GM12878 (cell line): Measurements from ENCODE around the gene EFCC1.

Experiments used
- BHLHE40 ChIP-seq, 2 experiments: fragments of 450-650 bp in 1 of 2; IDR thresholded peaks; 2 replicates each; pipeline ENCODE4 v1.6.1; 2011 to 2017; ENCODE audit warnings: low read depth in 2 of 2, borderline replicate concordance in 1 of 2, improper control_type of control experiment in 1 of 2, low read length in 1 of 2, mild to moderate bottlenecking in 1 of 2
- NFYB ChIP-seq: IDR thresholded peaks from 2 replicates; pipeline ENCODE4 v1.6.1; 2011; ENCODE audit warnings: low read depth, mild to moderate bottlenecking, low read length, improper control_type of control experiment, moderate library complexity; ENCODE audit not compliant: insufficient read depth
- POLR2AphosphoS5 ChIP-seq: IDR thresholded peaks from 2 replicates; pipeline ENCODE4 v1.6.1; 2011; ENCODE audit warnings: mild to moderate bottlenecking, low read length, inconsistent platforms
- RAD21 ChIP-seq: IDR thresholded peaks from 2 replicates; pipeline ENCODE4 v1.6.1; 2011; ENCODE audit warnings: mild to moderate bottlenecking, low read depth, low read length, moderate library complexity; ENCODE audit not compliant: insufficient read depth
- TF ChIP-seq, protein P1 (sequence below), 3 experiments: IDR thresholded peaks in 2 of 3; conservative IDR thresholded peaks in 1 of 3; 2 replicates each; pipeline ENCODE4 v1.5.1; 2011; ENCODE audit warnings: low read depth in 3 of 3, low read length in 3 of 3, mild to moderate bottlenecking in 3 of 3, control low read depth in 2 of 3, moderate library complexity in 2 of 3, inconsistent platforms in 1 of 3, mixed read lengths in 1 of 3; ENCODE audit not compliant: control insufficient read depth in 2 of 3, insufficient read depth in 1 of 3; ENCODE audit errors: extremely low read depth in 1 of 3
- TF ChIP-seq, protein P2 (sequence below): IDR thresholded peaks from 2 replicates; pipeline ENCODE4 v1.6.1; 2012; ENCODE audit warnings: low read depth, low read length, improper control_type of control experiment

DNA sequence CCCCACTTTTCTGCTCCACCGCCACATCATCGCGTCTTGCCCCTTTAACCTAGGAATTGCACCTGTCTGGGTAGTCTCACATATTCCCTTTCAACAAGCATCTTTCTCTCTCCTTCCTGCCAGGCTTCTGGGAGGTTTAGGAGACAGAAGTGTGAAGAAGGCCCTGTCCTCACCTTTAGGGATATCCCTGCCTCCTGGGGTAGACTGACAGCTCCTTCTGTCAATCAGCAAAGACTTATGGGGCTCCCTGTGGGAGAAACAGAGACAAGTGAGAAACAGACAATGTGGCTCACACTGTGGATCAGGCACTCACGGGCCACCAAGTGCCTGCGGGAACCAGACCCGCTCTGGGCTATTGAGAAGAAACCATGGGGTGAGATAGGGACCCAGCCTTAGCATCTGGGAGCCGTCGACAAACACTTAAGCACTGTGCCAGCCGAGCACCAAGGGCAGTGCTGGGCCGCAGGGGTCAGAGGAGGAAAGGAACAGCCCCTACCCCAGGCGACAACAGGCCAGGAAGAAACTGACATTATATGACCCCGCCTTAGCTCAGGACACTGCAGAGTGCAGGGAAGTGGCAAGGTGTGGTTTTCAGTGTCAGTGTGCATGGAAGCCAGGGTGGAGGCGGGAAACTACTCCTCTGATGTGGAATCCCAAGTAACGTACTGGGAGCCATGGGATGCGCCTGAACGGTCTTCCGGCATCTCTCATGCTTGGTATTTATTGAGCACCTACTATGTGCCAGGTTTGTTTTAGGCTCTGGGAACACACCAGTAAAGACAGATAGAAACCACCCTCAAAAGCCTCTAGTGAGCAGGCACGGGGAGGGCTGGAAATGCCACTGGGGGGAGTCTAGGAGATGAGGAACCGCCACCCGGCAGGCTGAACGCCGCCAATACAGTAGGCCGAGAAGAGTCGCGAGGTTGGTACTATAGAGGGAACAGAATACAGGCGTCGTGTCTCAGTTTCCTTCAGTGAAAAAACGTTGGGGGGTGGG, 1.8 kb downstream of the EFCC1 start:
- TF ChIP-seq BHLHE40 (IDR thresholded peaks at IDR 0.05; ENCODE audit: borderline replicate concordance in 1 of 2, low read depth in 2 of 2, low read length in 1 of 2) = no peak
- no peak for TF ChIP-seq NFYB
- TF ChIP-seq RAD21 = no peak
- TF ChIP-seq, protein P1, sequence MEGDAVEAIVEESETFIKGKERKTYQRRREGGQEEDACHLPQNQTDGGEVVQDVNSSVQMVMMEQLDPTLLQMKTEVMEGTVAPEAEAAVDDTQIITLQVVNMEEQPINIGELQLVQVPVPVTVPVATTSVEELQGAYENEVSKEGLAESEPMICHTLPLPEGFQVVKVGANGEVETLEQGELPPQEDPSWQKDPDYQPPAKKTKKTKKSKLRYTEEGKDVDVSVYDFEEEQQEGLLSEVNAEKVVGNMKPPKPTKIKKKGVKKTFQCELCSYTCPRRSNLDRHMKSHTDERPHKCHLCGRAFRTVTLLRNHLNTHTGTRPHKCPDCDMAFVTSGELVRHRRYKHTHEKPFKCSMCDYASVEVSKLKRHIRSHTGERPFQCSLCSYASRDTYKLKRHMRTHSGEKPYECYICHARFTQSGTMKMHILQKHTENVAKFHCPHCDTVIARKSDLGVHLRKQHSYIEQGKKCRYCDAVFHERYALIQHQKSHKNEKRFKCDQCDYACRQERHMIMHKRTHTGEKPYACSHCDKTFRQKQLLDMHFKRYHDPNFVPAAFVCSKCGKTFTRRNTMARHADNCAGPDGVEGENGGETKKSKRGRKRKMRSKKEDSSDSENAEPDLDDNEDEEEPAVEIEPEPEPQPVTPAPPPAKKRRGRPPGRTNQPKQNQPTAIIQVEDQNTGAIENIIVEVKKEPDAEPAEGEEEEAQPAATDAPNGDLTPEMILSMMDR (IDR thresholded peaks at IDR 0.05 in 2 of 3, conservative IDR thresholded peaks at IDR 0.05 in 1 of 3; ENCODE audit: control insufficient read depth in 2 of 3, extremely low read depth in 1 of 3, insufficient read depth in 1 of 3, low read depth in 3 of 3, low read length in 3 of 3) = no peak
- TF ChIP-seq POLR2AphosphoS5 = no peak
- TF ChIP-seq, protein P2, sequence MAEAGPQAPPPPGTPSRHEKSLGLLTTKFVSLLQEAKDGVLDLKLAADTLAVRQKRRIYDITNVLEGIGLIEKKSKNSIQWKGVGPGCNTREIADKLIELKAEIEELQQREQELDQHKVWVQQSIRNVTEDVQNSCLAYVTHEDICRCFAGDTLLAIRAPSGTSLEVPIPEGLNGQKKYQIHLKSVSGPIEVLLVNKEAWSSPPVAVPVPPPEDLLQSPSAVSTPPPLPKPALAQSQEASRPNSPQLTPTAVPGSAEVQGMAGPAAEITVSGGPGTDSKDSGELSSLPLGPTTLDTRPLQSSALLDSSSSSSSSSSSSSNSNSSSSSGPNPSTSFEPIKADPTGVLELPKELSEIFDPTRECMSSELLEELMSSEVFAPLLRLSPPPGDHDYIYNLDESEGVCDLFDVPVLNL = no peak
